HAP-1 (cell line): ENCODE results near the gene FOS.

Experiments used
- DNase-seq, 2 experiments: peaks; one replicate each; pipeline ENCODE4 v3.0.0-alpha.2; 2016 to 2020; ENCODE audit warnings: low spot score in 2 of 2
- H3K27me3 ChIP-seq: fragments of 250-450 bp; sonication (Bioruptor Pico); 2 replicates; pipeline ENCODE4 v1.5.1; 2020; ENCODE audit warnings: low read depth, mild to moderate bottlenecking, moderate library complexity
- H3K36me3 ChIP-seq: fragments of 250-450 bp; sonication (Bioruptor Pico); replicated peaks from 2 replicates; pipeline ENCODE4 v1.5.1; 2020; ENCODE audit warnings: mild to moderate bottlenecking
- H3K4me1 ChIP-seq: fragments of 250-450 bp; sonication (Bioruptor Pico); 2 replicates; pipeline ENCODE4 v1.5.1; 2020; ENCODE audit warnings: mild to moderate bottlenecking
- H3K4me3 ChIP-seq: fragments of 250-450 bp; sonication (Bioruptor Pico); 2 replicates; pipeline ENCODE4 v1.5.1; 2020; ENCODE audit warnings: mild to moderate bottlenecking, moderate library complexity
- H3K9me3 ChIP-seq: fragments of 250-450 bp; sonication (Bioruptor Pico); 2 replicates; pipeline ENCODE4 v1.5.1; 2020; ENCODE audit warnings: mild to moderate bottlenecking, moderate library complexity
- in situ Hi-C: fragments of 300-500 bp; cut with MboI; formaldehyde crosslinking; loops from 3 replicates; pipeline ENCODE4 v1.14.3; 2020; ENCODE audit warnings: low sequenced_read_pairs, inconsistent platforms, mixed read lengths

FOS gene

GRCh38 chr14:75285331-75285730 is 6.7 kb downstream of the FOS start:
- in situ Hi-C loops, result no loop called here
- Histone ChIP-seq H3K9me3 (no peaks in the 10 kb centered on the region; the same call in 1 of the 2 replicates), H3K4me3 (no peak overlapping the region), H3K27me3 (no peaks in the 10 kb centered on the region), H3K36me3 (no peaks in the 10 kb centered on the region; the same call in none of the 2 replicates), H3K4me1 (no peaks in the 10 kb centered on the region; the same call in 1 of the 2 replicates)
- DNase-seq, result no peak

GRCh38 chr14:75286313-75286712 is 7.7 kb downstream of the FOS start:
- in situ Hi-C loops, result no loop called here
- Histone ChIP-seq H3K9me3 (no peaks in the 10 kb centered on the region; the same call in 1 of the 2 replicates), H3K4me3 (no peak overlapping the region), H3K36me3 (no peaks in the 10 kb centered on the region), H3K4me1 (no peaks in the 10 kb centered on the region; the same call in 1 of the 2 replicates), H3K27me3 (no peaks in the 10 kb centered on the region)
- no peak for DNase-seq

DNA sequence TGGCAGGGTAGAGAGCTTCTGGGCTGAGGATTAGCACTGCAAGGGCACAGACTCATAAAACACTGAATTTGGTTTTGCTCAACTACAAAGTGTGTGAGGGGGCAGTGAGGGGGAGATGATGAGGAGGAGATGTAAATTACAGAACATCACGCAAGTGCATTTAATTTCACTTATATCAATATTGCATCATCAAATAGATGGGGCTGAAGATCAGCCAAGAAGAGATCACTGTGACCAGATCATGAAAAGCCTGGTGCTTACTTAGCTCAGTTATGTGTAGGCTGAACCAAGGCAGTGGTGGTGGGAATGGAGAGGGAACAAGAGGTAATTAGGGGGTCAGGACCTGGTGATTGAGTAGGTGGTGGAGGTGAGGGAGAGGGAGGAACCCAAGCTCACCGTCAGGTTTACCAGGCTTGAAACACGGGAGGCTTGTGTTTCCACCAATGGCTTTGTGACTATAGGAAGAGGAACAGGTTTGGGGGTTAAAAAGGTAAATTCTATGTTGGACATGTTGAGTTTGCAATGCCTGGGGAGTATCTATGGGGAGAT is 11.3 kb downstream of the FOS start:
- H3K4me3 ChIP-seq, result no peak overlapping the region
- no peaks in the 10 kb centered on the region for H3K36me3 ChIP-seq
- H3K9me3 ChIP-seq, result no peaks in the 10 kb centered on the region; the same call in 1 of the 2 replicates
- peaks cover 8% of the 10 kb centered on the region for H3K4me1 ChIP-seq
- DNase-seq, result no peak
- H3K27me3 ChIP-seq, result no peaks in the 10 kb centered on the region
- in situ Hi-C loops, result no loop called here

GRCh38 chr14:75290851-75291250 is 12.2 kb downstream of the FOS start:
- no peak for DNase-seq
- Histone ChIP-seq H3K36me3 (no peaks in the 10 kb centered on the region), H3K4me1 (peaks cover 18% of the 10 kb centered on the region), H3K9me3 (no peaks in the 10 kb centered on the region; the same call in 1 of the 2 replicates), H3K4me3 (no peak overlapping the region), H3K27me3 (no peaks in the 10 kb centered on the region)
- in situ Hi-C loops, result no loop called here

GRCh38 chr14:75291331-75291730 is 12.7 kb downstream of the FOS start:
- DNase-seq, result no peak
- in situ Hi-C loops, result no loop called here
- no peaks in the 10 kb centered on the region for H3K27me3 ChIP-seq
- no peak overlapping the region for H3K4me3 ChIP-seq
- peaks cover 21% of the 10 kb centered on the region for H3K4me1 ChIP-seq
- no peaks in the 10 kb centered on the region; the same call in 1 of the 2 replicates for H3K9me3 ChIP-seq
- H3K36me3 ChIP-seq, result no peaks in the 10 kb centered on the region

DNA sequence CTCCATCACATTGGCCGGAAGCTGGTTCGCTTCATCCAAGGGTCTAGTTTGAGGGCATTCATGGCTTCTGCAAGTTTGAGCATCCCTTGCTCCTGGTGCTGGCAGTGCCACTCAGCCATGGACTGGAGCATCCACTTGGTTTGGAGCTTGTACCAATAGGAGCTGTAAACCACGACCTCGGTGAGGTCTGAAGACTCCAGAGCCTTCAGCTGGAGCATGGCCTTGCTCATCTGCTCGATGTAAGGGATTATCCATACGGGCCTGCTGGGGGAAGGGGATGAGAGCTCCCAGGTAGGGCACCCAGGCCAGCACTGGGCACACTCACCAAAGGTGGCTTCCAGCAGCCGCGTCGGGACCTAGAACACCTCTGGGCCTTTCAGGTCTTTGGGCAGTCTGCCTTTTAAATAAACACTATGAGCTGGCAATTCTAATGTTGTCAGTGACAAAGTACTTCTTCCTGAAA is 13.5 kb downstream of the FOS start:
- in situ Hi-C loops, result no loop called here
- no peaks in the 10 kb centered on the region; the same call in 1 of the 2 replicates for H3K9me3 ChIP-seq
- DNase-seq, result no peak
- no peaks in the 10 kb centered on the region for H3K36me3 ChIP-seq
- no peaks in the 10 kb centered on the region for H3K27me3 ChIP-seq
- H3K4me3 ChIP-seq, result no peak overlapping the region
- peaks cover 21% of the 10 kb centered on the region for H3K4me1 ChIP-seq

- Histone ChIP-seq H3K9me3 (no peaks in the 10 kb centered on the region; the same call in 1 of the 2 replicates), H3K36me3 (no peaks in the 10 kb centered on the region), H3K4me3 (no peak overlapping the region), H3K4me1 (peaks cover 21% of the 10 kb centered on the region), H3K27me3 (no peaks in the 10 kb centered on the region)
- in situ Hi-C loops, result no loop called here
- DNase-seq, result no peak
Measured at GRCh38 chr14:75292886-75293285, 14.3 kb downstream of the FOS start.

GRCh38 chr14:75293920-75294648 is 15.5 kb downstream of the FOS start:
- Histone ChIP-seq H3K27me3 (no peaks in the 10 kb centered on the region), H3K36me3 (no peaks in the 10 kb centered on the region), H3K4me3 (peak overlapping the region; percentile 54), H3K9me3 (no peaks in the 10 kb centered on the region; the same call in 1 of the 2 replicates), H3K4me1 (peaks cover 21% of the 10 kb centered on the region)
- in situ Hi-C loops, result no loop called here
- peak; percentile 90 to 95 for DNase-seq

DNA sequence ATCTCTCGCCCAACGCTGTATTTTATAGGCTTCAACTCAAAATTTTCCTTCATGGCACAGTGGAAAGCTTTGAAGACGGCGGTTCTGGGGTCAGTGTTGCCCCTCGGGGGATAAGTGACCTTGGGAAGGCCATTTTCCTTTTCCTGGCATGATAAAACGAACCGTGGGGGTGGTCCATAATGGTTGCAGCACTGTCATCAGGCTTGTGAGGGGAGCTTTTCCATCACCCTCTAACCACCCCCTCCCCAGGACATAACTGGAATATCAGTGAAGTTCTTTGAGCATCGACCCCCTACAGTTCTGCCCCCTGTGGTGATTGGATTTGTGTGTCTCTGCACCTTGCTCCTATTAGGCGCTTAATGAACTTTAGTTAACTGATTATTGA is 16.0 kb downstream of the FOS start:
- in situ Hi-C loops, result no loop called here
- Histone ChIP-seq H3K36me3 (no peaks in the 10 kb centered on the region), H3K27me3 (no peaks in the 10 kb centered on the region), H3K4me3 (peak overlapping the region; percentile 54), H3K4me1 (peaks cover 21% of the 10 kb centered on the region), H3K9me3 (no peaks in the 10 kb centered on the region; the same call in 1 of the 2 replicates)
- peak in 1 of 2 experiments; percentile 61 for DNase-seq

DNA sequence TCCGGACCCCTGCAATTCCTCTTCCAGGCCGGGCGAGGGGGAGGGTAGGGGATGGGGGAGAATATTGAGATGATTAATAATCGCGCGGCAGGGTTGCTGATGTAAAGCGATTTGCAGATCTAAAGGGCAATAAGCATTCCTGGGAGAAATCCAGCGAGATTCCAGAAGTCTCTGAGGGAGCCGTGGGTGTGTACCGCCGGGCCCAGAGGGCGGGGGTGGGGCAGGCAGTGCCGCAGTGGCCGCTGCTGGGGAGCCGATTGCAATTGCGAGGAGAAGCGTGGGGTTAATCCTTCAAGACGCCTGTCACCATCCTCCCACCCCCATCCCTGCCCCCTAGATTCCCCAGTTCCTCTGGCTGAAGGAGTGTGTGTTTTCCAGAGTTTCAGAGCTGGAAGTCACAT is 16.4 kb downstream of the FOS start:
- Histone ChIP-seq H3K36me3 (no peaks in the 10 kb centered on the region), H3K4me3 (peak overlapping the region; percentile 54), H3K4me1 (peaks cover 21% of the 10 kb centered on the region), H3K27me3 (no peaks in the 10 kb centered on the region), H3K9me3 (no peaks in the 10 kb centered on the region; the same call in 1 of the 2 replicates)
- in situ Hi-C loops, result no loop called here
- peak; percentile 61 to 84 for DNase-seq

DNA sequence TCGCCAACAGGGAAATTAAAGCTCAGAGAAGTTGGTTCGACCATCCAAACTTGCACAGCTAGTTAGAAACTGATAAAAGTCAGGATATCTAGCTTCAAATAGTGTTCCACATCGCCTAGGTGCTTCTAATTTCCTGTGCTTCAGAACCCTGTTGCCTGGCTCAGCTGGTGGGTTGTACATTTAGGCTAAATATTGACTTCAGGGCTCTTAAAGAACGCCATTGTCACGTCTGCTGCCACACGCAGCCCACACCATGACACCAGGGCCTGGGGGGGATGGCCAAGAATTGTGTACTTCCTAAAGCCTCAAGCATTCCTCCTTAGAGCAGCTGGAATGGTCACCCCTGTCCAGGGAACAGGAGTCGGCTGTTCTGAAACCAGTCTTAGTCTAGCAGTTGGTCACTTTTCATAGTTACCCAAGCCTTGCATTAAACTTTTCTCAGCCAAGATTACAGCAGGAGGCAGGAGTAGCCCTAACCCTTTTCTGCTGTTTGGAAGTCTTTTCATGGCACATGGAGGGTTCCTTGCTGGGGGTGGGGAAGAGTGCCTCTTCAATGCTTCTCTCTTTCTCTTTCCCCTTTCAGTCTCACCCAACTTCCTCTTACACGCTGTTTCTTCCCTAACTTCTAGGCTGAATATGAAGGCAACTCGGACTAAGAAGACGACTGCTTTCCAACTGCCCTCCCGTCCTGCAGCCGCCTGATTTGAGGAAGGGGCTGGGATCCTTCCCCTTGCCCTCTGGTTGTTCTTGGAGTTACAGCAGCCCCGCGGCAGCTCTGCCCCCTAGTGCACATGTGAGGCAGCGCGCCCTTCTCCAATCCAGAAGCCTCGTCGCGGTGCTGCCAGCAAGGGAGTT is 17.1 kb downstream of the FOS start:
- in situ Hi-C loops, result no loop called here
- peak overlapping the region; percentile 54 for H3K4me3 ChIP-seq
- no peaks in the 10 kb centered on the region for H3K27me3 ChIP-seq
- peak; percentile 69 to 88 for DNase-seq
- no peaks in the 10 kb centered on the region for H3K36me3 ChIP-seq
- peaks cover 21% of the 10 kb centered on the region for H3K4me1 ChIP-seq
- no peaks in the 10 kb centered on the region; the same call in 1 of the 2 replicates for H3K9me3 ChIP-seq

- no peak overlapping the region for H3K4me3 ChIP-seq
- H3K9me3 ChIP-seq, result no peaks in the 10 kb centered on the region; the same call in 1 of the 2 replicates
- H3K27me3 ChIP-seq, result no peaks in the 10 kb centered on the region
- H3K4me1 ChIP-seq, result peaks cover 21% of the 10 kb centered on the region
- in situ Hi-C loops, result no loop called here
- H3K36me3 ChIP-seq, result no peaks in the 10 kb centered on the region
- DNase-seq, result no peak
Measured at GRCh38 chr14:75297411-75298040, 18.9 kb downstream of the FOS start.
